Fibroblast of villous mesenchyme (primary cell): ENCODE data around the gene TBX3. TPM values are rescaled to one million over a fixed set of nuclear protein-coding genes. Genes with fewer than 3 reads are reported as not detected.
A peak's percentile ranks its signal among the peaks of the same experiment; 100 is the strongest.

Experiments used
- DNase-seq: peaks from one replicate; pipeline ENCODE4 v3.0.0-alpha.2; 2010; ENCODE audit warnings: low read depth
- H3K4me3 ChIP-seq: 2 replicates; pipeline ENCODE4 v1.5.1; 2011; ENCODE audit warnings: low read depth, mild to moderate bottlenecking, low read length
- total RNA-seq: library from RNA; depleted of rRNA; stranded (reverse); fragments of >200 nt; gene quantifications from 2 replicates; pipeline ENCODE4 v1.2.3, GENCODE V29; 2012
- TF ChIP-seq, protein P1 (sequence below): IDR thresholded peaks from 2 replicates; pipeline ENCODE4 v1.5.1; 2012; ENCODE audit warnings: low read depth, mild to moderate bottlenecking, low read length; ENCODE audit not compliant: insufficient read depth

TBX3 gene
- total RNA-seq, 1 donor = 114 TPM

GRCh38 chr12:114678718-114679117 is 5.3 kb downstream of the TBX3 start:
- DNase-seq = peak; percentile 36
- TF ChIP-seq, protein P1, sequence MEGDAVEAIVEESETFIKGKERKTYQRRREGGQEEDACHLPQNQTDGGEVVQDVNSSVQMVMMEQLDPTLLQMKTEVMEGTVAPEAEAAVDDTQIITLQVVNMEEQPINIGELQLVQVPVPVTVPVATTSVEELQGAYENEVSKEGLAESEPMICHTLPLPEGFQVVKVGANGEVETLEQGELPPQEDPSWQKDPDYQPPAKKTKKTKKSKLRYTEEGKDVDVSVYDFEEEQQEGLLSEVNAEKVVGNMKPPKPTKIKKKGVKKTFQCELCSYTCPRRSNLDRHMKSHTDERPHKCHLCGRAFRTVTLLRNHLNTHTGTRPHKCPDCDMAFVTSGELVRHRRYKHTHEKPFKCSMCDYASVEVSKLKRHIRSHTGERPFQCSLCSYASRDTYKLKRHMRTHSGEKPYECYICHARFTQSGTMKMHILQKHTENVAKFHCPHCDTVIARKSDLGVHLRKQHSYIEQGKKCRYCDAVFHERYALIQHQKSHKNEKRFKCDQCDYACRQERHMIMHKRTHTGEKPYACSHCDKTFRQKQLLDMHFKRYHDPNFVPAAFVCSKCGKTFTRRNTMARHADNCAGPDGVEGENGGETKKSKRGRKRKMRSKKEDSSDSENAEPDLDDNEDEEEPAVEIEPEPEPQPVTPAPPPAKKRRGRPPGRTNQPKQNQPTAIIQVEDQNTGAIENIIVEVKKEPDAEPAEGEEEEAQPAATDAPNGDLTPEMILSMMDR = no peak
- peak overlapping the region; percentile 88 for H3K4me3 ChIP-seq

- peak; percentile 23 for DNase-seq
- peak overlapping the region; percentile 88 for H3K4me3 ChIP-seq
- TF ChIP-seq, protein P1 = no peak
Measured at GRCh38 chr12:114678028-114678427, 5.9 kb downstream of the TBX3 start.

DNA sequence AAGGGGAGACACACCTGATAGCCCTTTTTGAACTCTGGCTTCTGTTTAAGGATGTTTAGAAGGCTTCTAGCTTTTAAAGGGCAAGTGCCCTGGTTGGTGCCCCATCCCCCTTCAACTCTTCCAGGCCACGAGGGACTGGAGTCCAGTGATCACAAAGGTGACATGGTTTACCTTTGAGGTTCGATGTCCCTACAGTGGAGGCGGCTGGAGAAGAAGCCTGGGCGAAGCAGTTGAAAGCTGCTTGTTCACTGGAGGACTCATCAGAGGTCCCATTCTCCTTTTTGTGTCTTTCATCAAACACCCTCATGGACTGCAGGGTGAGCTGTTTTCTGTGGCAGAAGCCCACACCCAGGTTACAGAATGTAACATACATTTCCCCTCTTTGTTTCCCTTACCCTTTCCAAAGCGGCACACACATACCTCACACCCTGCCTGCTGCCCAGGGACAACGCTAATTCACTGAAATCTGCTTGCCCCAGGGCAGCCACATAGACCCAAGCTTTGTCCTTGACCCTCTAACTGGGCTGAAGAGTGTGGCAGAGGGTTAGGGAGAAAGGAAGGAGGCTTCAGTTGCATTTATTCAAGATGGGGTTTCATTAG is 7.7 kb downstream of the TBX3 start:
- peak; percentile 21 for DNase-seq
- peak overlapping the region; percentile 30 for H3K4me3 ChIP-seq
- TF ChIP-seq, protein P1 = no peak

DNA sequence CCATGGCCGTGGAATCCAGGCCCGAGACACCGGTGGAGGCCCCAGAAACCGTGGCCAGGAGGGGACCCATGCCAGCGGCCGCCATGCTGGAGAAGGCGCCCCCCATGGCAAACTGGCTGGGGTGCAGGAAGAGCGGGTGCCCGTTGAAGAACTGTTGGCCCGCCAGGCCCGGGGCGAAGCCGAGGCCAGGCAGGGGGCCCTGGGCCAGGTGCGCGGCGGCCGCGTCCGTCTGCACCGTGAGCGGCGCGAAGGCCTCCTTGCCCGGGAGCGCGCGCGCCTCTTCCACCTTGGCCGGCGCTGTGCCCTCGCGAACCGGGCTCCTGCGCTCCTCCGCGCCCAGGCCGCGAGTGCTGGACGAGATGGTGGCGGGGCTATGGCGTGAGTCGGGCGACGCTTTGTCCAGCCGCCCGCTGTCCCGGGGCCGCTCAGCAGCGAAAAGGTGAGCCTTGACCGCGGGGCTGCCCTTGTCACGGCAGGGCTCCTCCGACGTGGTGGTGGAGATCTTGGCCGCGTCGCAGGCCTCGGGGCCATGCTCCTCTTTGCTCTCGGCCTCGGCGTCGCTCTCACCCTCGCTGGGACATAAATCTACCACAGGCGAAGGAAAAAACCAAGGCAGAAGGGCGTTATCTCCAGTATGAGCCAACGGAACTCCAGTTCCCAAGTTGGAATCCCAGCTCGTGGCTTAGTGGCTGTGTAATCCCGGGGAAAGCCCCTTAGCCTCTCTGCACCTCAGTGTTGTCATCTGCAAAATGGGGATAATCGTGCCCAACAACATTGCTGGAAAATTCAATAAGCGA is 9.5 kb downstream of the TBX3 start:
- TF ChIP-seq, protein P1 = no peak
- peak overlapping the region; percentile 40 for H3K4me3 ChIP-seq
- DNase-seq = peak; percentile 44

DNA sequence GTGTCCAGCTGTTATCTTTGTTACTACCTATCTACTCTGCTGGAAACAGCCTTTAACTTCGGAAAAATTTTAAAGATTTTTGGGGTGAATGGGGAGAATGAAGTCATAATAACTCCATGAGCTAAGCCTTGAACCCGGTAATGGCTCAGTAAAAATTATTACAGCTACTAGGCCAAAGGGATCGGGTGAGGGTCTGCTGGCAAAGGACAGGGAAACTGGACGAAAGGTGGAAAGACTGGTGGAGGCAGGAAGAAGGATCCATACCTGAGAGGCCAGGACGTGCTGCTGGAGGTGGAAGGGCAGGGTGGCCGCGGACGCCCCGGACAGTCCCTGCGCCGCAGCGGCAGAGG is 10.1 kb downstream of the TBX3 start:
- TF ChIP-seq, protein P1 = no peak
- H3K4me3 ChIP-seq = peak overlapping the region; percentile 40
- no peak for DNase-seq

DNA sequence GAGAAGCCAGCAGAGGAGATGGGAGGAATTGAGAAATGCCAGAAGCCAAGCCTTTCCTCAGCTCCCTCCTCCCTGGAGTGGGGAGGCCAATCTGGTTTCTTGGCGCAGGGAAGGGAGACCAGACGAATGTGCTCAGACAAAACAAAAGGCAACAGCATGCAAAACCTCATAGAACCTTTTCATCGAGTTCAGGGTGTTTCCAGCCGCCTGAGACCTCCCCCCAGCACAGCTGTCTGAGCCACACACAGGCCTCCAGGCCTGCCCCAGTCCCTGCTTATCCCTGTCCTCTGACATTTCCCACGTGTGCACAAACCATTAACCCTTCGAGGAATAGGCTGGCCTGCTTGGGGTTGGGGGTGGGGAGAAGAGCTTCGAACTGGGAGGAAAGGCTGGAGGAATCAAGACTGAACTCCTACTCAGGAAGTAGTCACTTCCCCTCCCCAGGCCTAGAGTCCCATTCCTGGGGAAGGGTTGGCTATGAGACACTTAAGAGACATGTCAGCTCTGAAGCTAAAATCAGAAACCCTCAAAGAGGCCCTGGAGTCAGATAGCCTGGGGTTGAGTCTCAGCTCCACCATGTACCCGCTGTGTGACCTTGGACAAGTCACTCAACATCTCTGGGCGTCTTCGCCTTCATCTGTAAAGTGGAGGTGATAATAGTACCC is 10.7 kb downstream of the TBX3 start:
- peak; percentile 96 for DNase-seq
- peak overlapping the region; percentile 40 for H3K4me3 ChIP-seq
- TF ChIP-seq, protein P1 = no peak
